ENCODE measurements around the gene RBM4B.

The RBM4B gene

DNA sequence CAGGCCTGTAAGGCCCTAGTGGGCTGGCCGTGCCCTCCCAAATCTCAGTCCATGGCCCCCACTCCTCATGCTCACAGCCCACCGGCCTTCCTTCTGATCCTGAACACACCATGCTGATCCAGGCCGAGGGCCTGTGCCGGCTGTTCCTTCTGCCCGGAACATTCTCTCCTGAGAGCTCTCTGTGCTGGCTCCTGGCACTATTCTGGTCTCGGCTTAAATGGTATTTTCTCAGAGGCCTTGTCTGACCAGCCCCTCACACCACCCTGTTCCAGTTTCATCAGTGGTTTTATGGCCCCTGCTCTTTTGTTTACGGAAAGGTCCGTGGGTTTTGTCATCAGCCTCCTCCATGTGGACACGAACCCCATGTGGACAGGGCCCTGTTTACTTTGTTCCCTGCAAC, 29.3 kb upstream of the RBM4B start:
- DNase-seq (ENCODE audit: low read depth): no peak
- TF ChIP-seq, protein P1, sequence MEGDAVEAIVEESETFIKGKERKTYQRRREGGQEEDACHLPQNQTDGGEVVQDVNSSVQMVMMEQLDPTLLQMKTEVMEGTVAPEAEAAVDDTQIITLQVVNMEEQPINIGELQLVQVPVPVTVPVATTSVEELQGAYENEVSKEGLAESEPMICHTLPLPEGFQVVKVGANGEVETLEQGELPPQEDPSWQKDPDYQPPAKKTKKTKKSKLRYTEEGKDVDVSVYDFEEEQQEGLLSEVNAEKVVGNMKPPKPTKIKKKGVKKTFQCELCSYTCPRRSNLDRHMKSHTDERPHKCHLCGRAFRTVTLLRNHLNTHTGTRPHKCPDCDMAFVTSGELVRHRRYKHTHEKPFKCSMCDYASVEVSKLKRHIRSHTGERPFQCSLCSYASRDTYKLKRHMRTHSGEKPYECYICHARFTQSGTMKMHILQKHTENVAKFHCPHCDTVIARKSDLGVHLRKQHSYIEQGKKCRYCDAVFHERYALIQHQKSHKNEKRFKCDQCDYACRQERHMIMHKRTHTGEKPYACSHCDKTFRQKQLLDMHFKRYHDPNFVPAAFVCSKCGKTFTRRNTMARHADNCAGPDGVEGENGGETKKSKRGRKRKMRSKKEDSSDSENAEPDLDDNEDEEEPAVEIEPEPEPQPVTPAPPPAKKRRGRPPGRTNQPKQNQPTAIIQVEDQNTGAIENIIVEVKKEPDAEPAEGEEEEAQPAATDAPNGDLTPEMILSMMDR (conservative IDR thresholded peaks at IDR 0.05; ENCODE audit: low read length): no peak
- no peak overlapping the region for H3K4me3 ChIP-seq (ENCODE audit: low read length)

- DNase-seq (ENCODE audit: low read depth): no peak
- no peak overlapping the region for H3K4me3 ChIP-seq (ENCODE audit: low read length)
- TF ChIP-seq, protein P1 (conservative IDR thresholded peaks at IDR 0.05; ENCODE audit: low read length): no peak
These were observed 28.1 kb upstream of the RBM4B start for GRCh38 chr11:66705587-66706335.

- no peak overlapping the region for H3K4me3 ChIP-seq (ENCODE audit: low read length)
- TF ChIP-seq, protein P1 (conservative IDR thresholded peaks at IDR 0.05; ENCODE audit: low read length): no peak
- no peak for DNase-seq (ENCODE audit: low read depth)
These were observed 27.1 kb upstream of the RBM4B start for GRCh38 chr11:66704659-66705360.

DNA sequence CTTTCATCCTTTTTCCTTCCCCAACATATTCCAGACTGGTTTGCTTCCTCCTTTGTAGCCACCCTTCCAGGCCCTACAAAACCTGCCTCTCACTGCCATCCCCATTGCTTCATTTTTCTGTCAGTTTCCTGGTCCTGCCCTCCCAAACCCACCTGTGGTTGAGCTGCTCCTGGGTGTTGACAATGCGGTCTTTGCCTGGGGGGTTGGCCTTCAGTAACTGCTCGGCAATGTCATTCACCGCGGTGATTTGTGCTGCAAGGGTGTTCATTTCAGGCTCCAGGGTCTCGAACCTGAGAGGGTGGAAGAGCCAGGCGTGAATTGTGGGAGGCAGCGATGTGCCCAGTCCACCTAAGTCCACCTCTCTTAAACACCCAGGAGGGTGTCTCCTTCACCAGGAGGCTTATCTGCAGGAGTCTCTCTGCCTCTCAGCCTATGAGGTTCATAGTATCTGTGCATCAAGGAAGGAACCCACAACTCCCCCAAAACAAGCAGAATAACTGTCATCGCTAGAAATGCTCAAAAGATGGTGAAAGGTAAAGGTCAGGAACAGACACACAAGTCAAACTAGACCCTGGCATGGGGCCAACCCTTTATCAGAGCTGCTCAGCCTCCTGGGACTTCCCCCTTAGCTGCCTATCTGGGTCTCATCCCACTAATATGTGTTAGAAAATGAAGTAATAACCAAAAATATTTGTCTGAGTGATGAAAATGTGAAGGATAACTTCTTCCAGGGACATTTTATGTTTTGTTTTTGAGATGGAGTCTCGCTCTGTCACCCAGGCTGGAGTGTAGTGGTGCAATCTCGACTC, 23.9 kb upstream of the RBM4B start:
- TF ChIP-seq, protein P1 (conservative IDR thresholded peaks at IDR 0.05; ENCODE audit: low read length): no peak
- H3K4me3 ChIP-seq (ENCODE audit: low read length): no peak overlapping the region
- DNase-seq (ENCODE audit: low read depth): no peak

DNA sequence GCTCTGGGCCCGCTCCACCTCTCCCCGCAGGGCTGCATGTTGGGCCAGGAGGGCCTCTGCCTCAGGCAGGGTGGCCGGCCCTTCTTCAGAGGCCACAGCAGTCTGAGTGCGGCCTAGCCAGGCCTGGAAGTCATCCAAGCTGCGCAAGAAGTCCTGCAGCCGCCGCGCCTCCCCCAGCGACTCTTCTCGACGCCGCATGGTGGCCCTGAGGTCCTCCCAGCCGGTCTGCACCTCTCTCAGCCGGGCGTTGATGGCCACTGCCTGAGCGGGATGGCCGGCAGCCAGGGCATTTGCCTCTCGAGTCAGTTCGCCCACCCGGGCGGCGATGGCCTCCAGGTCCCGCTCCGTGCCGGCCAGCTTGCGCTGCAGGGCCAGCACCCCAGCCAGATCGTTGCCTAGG, 23.1 kb upstream of the RBM4B start:
- TF ChIP-seq, protein P1 (conservative IDR thresholded peaks at IDR 0.05; ENCODE audit: low read length): no peak
- no peak overlapping the region for H3K4me3 ChIP-seq (ENCODE audit: low read length)
- DNase-seq (ENCODE audit: low read depth): no peak

GRCh38 chr11:66700337-66700736, 22.6 kb upstream of the RBM4B start:
- TF ChIP-seq, protein P1 (conservative IDR thresholded peaks at IDR 0.05; ENCODE audit: low read length): no peak
- no peak for DNase-seq (ENCODE audit: low read depth)
- no peak overlapping the region for H3K4me3 ChIP-seq (ENCODE audit: low read length)

Measured in AG10803 (cell line).